HL-60 (cell line): ENCODE data around the gene ANKS1B.

Experiments used
- GABPA ChIP-seq: IDR thresholded peaks from 2 replicates; pipeline ENCODE4 v1.6.1; 2012; ENCODE audit warnings: low read depth
- POLR2AphosphoS5 ChIP-seq: IDR thresholded peaks from 2 replicates; pipeline ENCODE4 v1.6.1; 2012; ENCODE audit warnings: low read depth
- SPI1 ChIP-seq: IDR thresholded peaks from 2 replicates; pipeline ENCODE4 v1.6.1; 2012; ENCODE audit warnings: low read depth, mild to moderate bottlenecking, borderline replicate concordance
- TF ChIP-seq, protein P1 (sequence below): IDR thresholded peaks from one replicate; pipeline ENCODE4 v1.5.1; 2011; ENCODE audit warnings: low read length, control low read depth, inconsistent platforms; ENCODE audit not compliant: insufficient read depth
- TF ChIP-seq, protein P2 (sequence below): IDR thresholded peaks from 2 replicates; pipeline ENCODE4 v1.6.1; 2012; ENCODE audit warnings: low read depth; ENCODE audit not compliant: insufficient replicate concordance

DNA sequence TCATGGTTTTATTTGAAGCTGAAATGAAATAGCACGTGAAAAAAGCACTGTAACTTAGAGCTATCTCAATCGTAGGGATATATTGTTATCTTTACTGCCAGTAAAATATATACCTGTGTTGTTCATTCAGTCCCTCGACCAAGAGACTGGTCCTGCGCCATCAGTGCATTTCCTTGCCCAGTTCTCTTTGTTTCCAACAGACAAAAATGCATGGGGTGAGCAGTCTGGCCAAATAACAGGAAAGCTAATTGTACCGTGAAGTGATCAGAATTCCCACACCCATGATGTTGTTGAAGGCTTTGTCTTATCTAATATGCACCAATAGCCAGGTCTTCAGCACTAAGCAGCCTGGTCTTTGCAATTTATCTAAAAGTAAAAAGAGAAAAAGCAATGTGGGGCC lies 814.3 kb downstream of the ANKS1B start:
- TF ChIP-seq SPI1: no peak
- TF ChIP-seq, protein P1, sequence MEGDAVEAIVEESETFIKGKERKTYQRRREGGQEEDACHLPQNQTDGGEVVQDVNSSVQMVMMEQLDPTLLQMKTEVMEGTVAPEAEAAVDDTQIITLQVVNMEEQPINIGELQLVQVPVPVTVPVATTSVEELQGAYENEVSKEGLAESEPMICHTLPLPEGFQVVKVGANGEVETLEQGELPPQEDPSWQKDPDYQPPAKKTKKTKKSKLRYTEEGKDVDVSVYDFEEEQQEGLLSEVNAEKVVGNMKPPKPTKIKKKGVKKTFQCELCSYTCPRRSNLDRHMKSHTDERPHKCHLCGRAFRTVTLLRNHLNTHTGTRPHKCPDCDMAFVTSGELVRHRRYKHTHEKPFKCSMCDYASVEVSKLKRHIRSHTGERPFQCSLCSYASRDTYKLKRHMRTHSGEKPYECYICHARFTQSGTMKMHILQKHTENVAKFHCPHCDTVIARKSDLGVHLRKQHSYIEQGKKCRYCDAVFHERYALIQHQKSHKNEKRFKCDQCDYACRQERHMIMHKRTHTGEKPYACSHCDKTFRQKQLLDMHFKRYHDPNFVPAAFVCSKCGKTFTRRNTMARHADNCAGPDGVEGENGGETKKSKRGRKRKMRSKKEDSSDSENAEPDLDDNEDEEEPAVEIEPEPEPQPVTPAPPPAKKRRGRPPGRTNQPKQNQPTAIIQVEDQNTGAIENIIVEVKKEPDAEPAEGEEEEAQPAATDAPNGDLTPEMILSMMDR: no peak
- TF ChIP-seq POLR2AphosphoS5: no peak
- no peak for TF ChIP-seq GABPA
- TF ChIP-seq, protein P2, sequence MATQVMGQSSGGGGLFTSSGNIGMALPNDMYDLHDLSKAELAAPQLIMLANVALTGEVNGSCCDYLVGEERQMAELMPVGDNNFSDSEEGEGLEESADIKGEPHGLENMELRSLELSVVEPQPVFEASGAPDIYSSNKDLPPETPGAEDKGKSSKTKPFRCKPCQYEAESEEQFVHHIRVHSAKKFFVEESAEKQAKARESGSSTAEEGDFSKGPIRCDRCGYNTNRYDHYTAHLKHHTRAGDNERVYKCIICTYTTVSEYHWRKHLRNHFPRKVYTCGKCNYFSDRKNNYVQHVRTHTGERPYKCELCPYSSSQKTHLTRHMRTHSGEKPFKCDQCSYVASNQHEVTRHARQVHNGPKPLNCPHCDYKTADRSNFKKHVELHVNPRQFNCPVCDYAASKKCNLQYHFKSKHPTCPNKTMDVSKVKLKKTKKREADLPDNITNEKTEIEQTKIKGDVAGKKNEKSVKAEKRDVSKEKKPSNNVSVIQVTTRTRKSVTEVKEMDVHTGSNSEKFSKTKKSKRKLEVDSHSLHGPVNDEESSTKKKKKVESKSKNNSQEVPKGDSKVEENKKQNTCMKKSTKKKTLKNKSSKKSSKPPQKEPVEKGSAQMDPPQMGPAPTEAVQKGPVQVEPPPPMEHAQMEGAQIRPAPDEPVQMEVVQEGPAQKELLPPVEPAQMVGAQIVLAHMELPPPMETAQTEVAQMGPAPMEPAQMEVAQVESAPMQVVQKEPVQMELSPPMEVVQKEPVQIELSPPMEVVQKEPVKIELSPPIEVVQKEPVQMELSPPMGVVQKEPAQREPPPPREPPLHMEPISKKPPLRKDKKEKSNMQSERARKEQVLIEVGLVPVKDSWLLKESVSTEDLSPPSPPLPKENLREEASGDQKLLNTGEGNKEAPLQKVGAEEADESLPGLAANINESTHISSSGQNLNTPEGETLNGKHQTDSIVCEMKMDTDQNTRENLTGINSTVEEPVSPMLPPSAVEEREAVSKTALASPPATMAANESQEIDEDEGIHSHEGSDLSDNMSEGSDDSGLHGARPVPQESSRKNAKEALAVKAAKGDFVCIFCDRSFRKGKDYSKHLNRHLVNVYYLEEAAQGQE: no peak
